GOT3 (cell line): ENCODE data around the gene MBP.
"Not testable (repeated sequence)": the region's sequence is repeated elsewhere in the genome, so short reads cannot be mapped to it uniquely, and the experiment has no call there.

Experiments
- DNase-seq: peaks from one replicate; lab custom pipeline; 2025; ENCODE audit warnings: mixed read lengths; lab: John Stamatoyannopoulos, UW

The MBP gene

GRCh38 chr18:77022116-77022515 lies 110.5 kb downstream of the MBP start:
- no peak for DNase-seq

GRCh38 chr18:77021478-77021877 lies 111.1 kb downstream of the MBP start:
- not testable (repeated sequence) for DNase-seq

GRCh38 chr18:77021075-77021474 lies 111.5 kb downstream of the MBP start:
- DNase-seq, result no peak

- no peak for DNase-seq
Observed at GRCh38 chr18:77020561-77020960, 112.0 kb downstream of the MBP start.

- DNase-seq, result no peak
Observed at GRCh38 chr18:77019641-77020040, 112.9 kb downstream of the MBP start.

- DNase-seq, result not testable (repeated sequence)
Observed at GRCh38 chr18:77018650-77019049, 113.9 kb downstream of the MBP start.

DNA sequence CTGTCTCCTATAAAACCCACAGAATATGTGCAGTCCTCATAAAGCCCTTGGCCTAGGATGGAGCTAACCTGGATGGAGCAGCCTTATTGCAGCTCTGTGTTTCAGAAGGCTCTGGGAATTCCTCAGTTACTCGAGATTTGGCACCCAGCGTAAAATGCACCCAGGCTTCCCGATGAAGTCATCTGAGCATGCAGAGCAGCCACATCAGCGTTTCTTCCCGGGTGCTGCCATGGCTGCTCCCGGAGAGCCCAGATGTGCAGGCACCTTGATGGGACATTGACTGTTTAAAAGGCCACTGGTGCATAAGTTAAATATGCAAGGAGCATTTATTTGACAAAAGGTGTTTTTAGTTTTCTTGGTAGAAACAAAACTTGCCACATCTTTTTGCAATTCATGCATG lies 115.2 kb downstream of the MBP start:
- DNase-seq, result no peak

- DNase-seq, result no peak
Observed at GRCh38 chr18:77016936-77017335, 115.6 kb downstream of the MBP start.

GRCh38 chr18:77015771-77016710 lies 116.5 kb downstream of the MBP start:
- no peak for DNase-seq

GRCh38 chr18:77015169-77015568 lies 117.4 kb downstream of the MBP start:
- no peak for DNase-seq

- DNase-seq, result no peak
Observed at GRCh38 chr18:77014538-77014937, 118.0 kb downstream of the MBP start.

DNA sequence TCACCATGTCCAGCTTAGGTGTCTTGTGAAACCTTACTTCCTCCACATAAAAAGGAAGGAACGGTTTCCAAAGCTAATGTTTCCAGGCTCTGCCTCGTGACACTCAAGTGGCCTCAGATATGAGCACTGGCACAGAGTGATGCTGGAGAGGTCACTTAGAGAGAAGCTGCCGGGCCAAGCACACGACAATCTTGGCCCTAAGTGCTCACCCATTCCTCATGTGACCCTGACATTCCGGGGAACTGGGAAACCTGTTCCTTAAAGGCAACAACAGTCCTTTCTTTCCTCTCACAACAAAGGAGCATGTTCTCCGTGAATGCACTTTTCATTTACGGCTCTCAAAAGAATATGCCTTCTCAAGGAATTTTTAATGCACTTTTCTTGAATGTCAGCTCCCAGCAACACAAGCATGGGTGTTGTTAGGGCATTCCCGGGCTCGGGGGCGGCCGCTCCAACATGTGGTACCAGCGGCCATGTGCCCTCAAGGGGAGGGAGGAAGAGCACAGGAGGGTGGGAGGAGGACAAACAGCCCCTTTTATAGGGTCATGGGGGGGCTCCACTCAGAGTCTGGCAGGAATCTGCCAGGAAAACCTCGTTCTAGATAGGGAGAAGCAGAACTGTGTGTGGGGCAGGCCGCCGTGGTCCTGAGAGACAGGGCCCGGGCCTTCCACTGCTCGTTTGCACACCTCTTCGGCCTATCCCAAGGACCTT lies 118.6 kb downstream of the MBP start:
- no peak for DNase-seq

DNA sequence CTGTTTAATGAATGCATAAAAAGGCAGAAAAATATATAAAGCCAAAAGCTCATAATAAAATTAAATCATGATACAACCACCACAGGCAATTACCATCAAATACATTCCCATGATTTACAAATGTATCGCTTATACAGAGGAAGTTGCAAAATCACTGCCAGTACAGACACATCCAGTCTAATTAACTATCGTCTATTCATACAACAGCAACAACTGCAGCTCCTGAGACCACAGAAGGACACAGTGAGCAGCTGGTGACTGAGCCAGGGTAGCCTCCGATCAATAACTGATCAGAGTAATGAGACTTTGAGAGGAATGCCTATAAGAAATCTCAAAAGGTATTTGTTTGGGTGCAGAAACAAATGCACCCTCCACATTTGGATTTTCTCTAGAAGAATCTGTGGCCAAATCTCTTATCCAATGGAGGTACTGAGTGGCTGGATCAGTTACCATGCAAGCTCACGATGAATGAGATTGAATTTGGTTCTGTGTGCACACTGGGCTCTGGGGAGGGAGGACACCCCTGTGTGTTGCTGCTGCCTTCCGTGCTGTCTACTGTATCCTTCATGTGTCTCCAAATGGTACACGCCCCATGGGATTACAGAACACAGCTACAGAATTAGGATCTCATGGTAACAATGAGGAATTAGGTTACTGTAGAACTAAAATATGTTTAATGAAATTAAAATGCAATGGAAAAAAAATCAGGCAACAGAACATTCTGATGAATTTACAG lies 119.6 kb downstream of the MBP start:
- DNase-seq, result no peak

DNA sequence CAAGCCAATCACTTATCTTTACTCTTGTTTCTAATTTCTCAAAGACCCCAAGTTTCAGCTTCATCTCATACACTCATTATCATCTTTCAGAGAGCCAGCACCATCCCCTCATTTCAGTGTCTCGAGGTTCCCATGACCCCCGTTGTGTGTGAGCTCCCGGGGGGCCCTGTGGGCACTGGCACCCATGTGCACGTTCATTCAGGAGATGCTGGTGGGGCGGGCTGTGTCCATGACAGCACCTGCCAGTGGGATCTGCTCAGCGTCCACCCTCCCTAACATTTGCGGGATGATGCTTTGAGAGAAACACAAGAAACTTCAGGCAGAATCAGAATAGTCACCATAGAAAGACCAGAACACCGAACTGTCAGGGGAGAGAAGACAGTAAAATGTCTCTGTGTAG lies 120.5 kb downstream of the MBP start:
- no peak for DNase-seq

DNA sequence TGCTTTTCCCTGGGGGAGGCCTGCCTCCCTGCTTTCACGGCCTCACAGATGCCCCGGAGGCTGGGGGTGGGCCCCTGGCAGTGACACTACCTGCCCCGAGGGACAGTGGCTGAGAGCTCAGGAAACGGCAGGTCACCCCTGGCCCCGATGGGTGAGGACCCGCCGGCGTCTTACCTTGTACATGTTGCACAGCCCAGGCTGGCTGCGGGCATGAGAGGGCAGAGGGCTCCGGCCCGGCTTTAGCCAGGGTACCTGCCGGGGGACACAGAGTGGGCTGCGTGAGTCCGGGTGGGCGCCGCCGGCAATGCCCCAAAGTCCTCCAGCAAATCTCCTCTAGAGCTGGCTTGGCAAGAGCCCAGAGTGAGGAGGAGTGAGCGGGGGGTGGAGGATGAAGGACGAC lies 122.9 kb downstream of the MBP start:
- DNase-seq, result no peak

GRCh38 chr18:77008576-77009315 lies 123.8 kb downstream of the MBP start:
- DNase-seq, result no peak

DNA sequence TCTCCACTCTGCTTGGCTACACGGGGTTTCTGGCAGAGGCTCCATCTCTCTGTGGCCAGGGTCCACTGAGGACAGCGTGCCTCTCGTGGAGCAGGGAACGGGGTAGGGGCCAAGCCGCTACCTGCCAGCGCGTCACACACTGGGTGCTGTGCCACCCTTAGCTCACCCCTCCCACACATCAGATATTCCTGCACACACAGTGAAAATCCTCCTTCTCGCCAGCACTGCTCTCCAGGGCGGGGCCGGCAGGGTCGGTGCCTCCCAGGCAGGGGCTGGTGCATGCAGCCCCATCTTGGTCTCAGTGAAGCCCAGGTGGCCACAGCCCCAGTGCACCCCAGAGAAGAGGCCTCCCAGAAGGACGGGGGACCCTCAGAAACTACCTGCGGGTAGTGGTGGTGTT lies 124.6 kb downstream of the MBP start:
- no peak for DNase-seq

DNA sequence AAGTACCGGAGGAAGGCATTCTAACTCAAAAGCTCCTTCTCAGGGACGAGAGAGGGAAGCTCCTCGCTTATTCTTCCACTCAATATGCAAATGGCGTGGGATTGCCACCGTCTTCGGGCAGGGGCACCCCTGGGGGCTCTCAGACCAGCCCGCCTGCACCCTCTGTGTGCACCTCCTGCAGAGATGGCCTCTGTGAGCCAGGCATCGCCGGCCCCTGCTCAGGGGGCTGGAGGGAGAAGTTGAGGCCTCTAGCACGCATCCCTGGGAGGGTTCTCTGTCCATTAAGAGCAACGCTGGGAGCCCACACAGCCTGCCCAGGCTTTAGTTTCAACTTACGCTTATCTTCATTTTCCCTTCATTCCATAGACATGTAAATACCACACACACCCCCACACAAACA lies 125.3 kb downstream of the MBP start:
- no peak for DNase-seq

DNA sequence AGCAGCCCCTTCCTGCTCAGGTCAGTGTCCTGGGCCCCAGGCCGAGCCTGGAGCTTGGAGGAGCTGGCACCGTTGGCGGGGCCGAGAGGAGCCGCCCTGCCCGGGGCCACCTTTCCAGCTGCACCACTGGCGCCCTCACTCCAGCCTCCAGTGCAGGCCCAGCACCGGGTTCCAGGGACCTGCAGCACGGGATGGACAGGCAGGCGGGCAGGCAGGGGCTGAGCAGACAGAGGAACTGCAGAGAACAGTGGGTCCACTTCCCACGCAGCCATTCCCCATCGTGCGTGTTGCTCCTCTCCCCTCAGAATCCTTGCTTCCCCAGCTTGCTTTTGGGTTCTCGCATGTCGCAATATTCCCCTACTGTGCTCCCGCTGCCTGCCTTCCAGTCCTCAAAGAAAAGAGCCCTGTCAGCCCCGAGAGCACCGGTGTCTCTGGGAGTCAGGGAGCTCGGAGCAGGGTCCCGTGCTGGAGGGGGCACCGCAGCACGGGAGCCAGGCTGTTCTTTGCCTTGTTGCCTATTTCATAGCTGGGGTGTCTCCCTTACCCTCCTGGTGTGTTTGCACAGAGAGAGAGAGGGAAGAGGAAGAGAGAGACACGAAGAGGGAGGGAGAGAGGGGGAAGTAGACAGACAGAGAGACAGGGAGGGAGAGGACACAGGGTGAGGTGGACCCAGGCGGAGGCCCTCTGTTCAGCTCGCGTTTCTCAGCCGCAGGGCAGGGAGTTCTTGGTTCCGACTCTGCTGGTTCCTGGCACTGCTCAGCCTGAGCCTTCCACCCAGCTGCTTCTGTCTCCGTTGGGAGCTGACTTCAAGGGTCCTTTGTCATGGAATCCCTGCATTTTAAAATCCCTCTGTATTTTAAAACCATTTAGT lies 126.0 kb downstream of the MBP start:
- DNase-seq, result no peak

DNA sequence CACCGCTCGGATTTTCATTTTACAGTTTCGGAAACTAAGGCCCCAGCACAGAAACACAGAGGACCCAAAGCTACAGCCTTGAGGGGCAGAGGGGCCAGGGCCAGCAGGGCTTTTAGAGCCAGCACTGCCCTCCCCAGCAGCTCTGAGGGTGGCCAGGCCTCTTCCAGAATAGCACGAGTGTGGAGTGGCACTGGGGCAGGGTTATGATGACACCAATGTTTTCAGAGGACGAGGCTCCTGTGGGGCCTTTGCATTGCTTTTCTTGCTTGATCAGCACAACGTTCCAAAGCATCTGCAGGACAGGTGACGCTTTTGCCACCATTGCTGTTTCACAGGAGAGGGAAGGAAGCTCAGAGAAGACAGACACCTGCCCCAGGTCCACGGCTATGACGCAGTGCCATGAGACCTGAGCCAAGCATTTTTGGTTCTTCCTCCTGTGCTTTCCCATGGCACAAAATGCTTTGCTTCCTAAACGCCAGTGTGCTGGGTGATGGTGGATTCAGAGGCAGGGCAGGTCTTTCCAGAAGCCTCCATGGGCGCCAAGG lies 126.9 kb downstream of the MBP start:
- DNase-seq, result no peak
